ENCODE data around the gene ZNF599.
"Not testable (repeated sequence)": the region's sequence is repeated elsewhere in the genome, so short reads cannot be mapped to it uniquely, and the experiment has no call there.

ZNF599 gene

GRCh38 chr19:34772697-34773554 is at the start of gene ZNF599:
TSS of gene ZNF599 (minus strand) at chr19:34773215. CDS start at chr19:34772841, 374 bp downstream.
- DNase-seq = peak; percentile 93

GRCh38 chr19:34818270-34818669 is 45.3 kb upstream of the ZNF599 start:
- DNase-seq = no peak

- DNase-seq = no peak
These were observed 43.7 kb upstream of the ZNF599 start for GRCh38 chr19:34816708-34817107.

- no peak for DNase-seq
These were observed 35.6 kb upstream of the ZNF599 start for GRCh38 chr19:34808566-34808965.

- DNase-seq = no peak
These were observed 34.2 kb upstream of the ZNF599 start for GRCh38 chr19:34806976-34807860.

- DNase-seq = no peak
These were observed 31.1 kb upstream of the ZNF599 start for GRCh38 chr19:34804115-34804514.

- DNase-seq = not testable (repeated sequence)
These were observed 23.9 kb upstream of the ZNF599 start for GRCh38 chr19:34796953-34797352.

- DNase-seq = no peak
These were observed 21.3 kb upstream of the ZNF599 start for GRCh38 chr19:34794066-34794960.

GRCh38 chr19:34793565-34793964 is 20.6 kb upstream of the ZNF599 start:
- DNase-seq = no peak

- DNase-seq = no peak
These were observed 15.1 kb upstream of the ZNF599 start for GRCh38 chr19:34788074-34788473.

GRCh38 chr19:34787059-34787824 is 14.2 kb upstream of the ZNF599 start:
- DNase-seq = no peak

- DNase-seq = no peak
These were observed 13.2 kb upstream of the ZNF599 start for GRCh38 chr19:34786236-34786635.

GRCh38 chr19:34779652-34780051 is 6.6 kb upstream of the ZNF599 start:
- DNase-seq = no peak

- DNase-seq = no peak
These were observed 5.3 kb upstream of the ZNF599 start for GRCh38 chr19:34778342-34778741.

GRCh38 chr19:34774857-34775256 is 1.8 kb upstream of the ZNF599 start:
- DNase-seq = no peak

- DNase-seq = no peak
These were observed 495 bp upstream of the ZNF599 start for GRCh38 chr19:34773555-34773864.

GRCh38 chr19:34767951-34768350 is 5.1 kb downstream of the ZNF599 start:
- no peak for DNase-seq

GRCh38 chr19:34766386-34766785 is 6.6 kb downstream of the ZNF599 start:
- DNase-seq = no peak

GRCh38 chr19:34759218-34759917 is 13.6 kb downstream of the ZNF599 start:
- DNase-seq = no peak

GRCh38 chr19:34757441-34757840 is 15.6 kb downstream of the ZNF599 start:
- no peak for DNase-seq

GRCh38 chr19:34744896-34745690 is 27.9 kb downstream of the ZNF599 start:
- no peak for DNase-seq

Data from activated CD4-positive, CD25-positive, alpha-beta regulatory T cell treated with anti-CD3 and anti-CD28 coated beads, Interleukin-2, amount 50 U/mL, for 72 hours (primary cell).